Measurements from ENCODE around the gene LRRK1. TPM values are rescaled to one million over a fixed set of nuclear protein-coding genes. Genes with fewer than 3 reads are reported as not detected.
A peak's percentile ranks its signal among the peaks of the same experiment; 100 is the strongest.
"Not testable (repeated sequence)": the region's sequence is repeated elsewhere in the genome, so short reads cannot be mapped to it uniquely, and the experiment has no call there.

LRRK1 gene
- total RNA-seq, 1 donor from 2014 or later = 6.6 TPM

GRCh38 chr15:101070024-101070423, 150.9 kb downstream of the LRRK1 start:
- Histone ChIP-seq H3K4me3 (ENCODE audit: low read depth, low read length) (no peak overlapping the region), H3K36me3 (ENCODE audit: control insufficient read depth, insufficient read depth, low read length) (no peaks in the 10 kb centered on the region), H3K27me3 (ENCODE audit: control insufficient read depth, insufficient read depth, low read length) (no peaks in the 10 kb centered on the region)
- no peak for TF ChIP-seq CTCF (IDR thresholded peaks at IDR 0.05; ENCODE audit: insufficient read depth, low read length, poor library complexity, severe bottlenecking)
- no peak for DNase-seq (ENCODE audit: low read depth)

GRCh38 chr15:101070502-101071273, 151.5 kb downstream of the LRRK1 start:
- H3K36me3 ChIP-seq (ENCODE audit: control insufficient read depth, insufficient read depth, low read length) = no peaks in the 10 kb centered on the region
- DNase-seq (ENCODE audit: low read depth) = peak; percentile 47
- TF ChIP-seq CTCF (IDR thresholded peaks at IDR 0.05; ENCODE audit: insufficient read depth, low read length, poor library complexity, severe bottlenecking) = no peak
- no peak overlapping the region for H3K4me3 ChIP-seq (ENCODE audit: low read depth, low read length)
- no peaks in the 10 kb centered on the region for H3K27me3 ChIP-seq (ENCODE audit: control insufficient read depth, insufficient read depth, low read length)

GRCh38 chr15:101071651-101072050, 152.5 kb downstream of the LRRK1 start:
- TF ChIP-seq CTCF (IDR thresholded peaks at IDR 0.05; ENCODE audit: insufficient read depth, low read length, poor library complexity, severe bottlenecking) = no peak
- Histone ChIP-seq H3K27me3 (ENCODE audit: control insufficient read depth, insufficient read depth, low read length) (no peaks in the 10 kb centered on the region), H3K36me3 (ENCODE audit: control insufficient read depth, insufficient read depth, low read length) (no peaks in the 10 kb centered on the region), H3K4me3 (ENCODE audit: low read depth, low read length) (no peak overlapping the region)
- DNase-seq (ENCODE audit: low read depth) = no peak

- H3K4me3 ChIP-seq (ENCODE audit: low read depth, low read length); H3K27me3 ChIP-seq (ENCODE audit: control insufficient read depth, insufficient read depth, low read length); DNase-seq (ENCODE audit: low read depth); H3K36me3 ChIP-seq (ENCODE audit: control insufficient read depth, insufficient read depth, low read length): not testable (repeated sequence)
Measured at GRCh38 chr15:101072235-101072634, 153.1 kb downstream of the LRRK1 start.

GRCh38 chr15:101077806-101078668, 158.9 kb downstream of the LRRK1 start:
- not testable (repeated sequence) for H3K36me3 ChIP-seq (ENCODE audit: control insufficient read depth, insufficient read depth, low read length); H3K27me3 ChIP-seq (ENCODE audit: control insufficient read depth, insufficient read depth, low read length); DNase-seq (ENCODE audit: low read depth); H3K4me3 ChIP-seq (ENCODE audit: low read depth, low read length)

- no peak for TF ChIP-seq CTCF (IDR thresholded peaks at IDR 0.05; ENCODE audit: insufficient read depth, low read length, poor library complexity, severe bottlenecking)
- DNase-seq (ENCODE audit: low read depth) = no peak
- Histone ChIP-seq H3K4me3 (ENCODE audit: low read depth, low read length) (no peak overlapping the region), H3K36me3 (ENCODE audit: control insufficient read depth, insufficient read depth, low read length) (no peaks in the 10 kb centered on the region), H3K27me3 (ENCODE audit: control insufficient read depth, insufficient read depth, low read length) (peaks cover 3% of the 10 kb centered on the region)
Measured at GRCh38 chr15:101078669-101079323, 159.6 kb downstream of the LRRK1 start.

All from kidney epithelial cell (primary cell).